Stomach (tissue), 9 donors: ENCODE results near the gene VEGFA. TPM values are rescaled to one million over a fixed set of nuclear protein-coding genes. Genes with fewer than 3 reads are reported as not detected.
A peak's percentile ranks its signal among the peaks of the same experiment; 100 is the strongest.

Experiments
- DNase-seq, 2 donors: peaks; one replicate each; pipeline versions ENCODE4 v3.0.0 to v3.0.0-alpha.2; 2013 to 2019
- H3K27ac ChIP-seq, 5 donors: fragments of 200-600 bp in 4 of 5; sonication (generic) in 4 of 5; one replicate each; pipeline ENCODE4 v1.5.1; 2013 to 2019; ENCODE audit warnings: mild to moderate bottlenecking in 1 of 5, moderate library complexity in 1 of 5
- H3K27me3 ChIP-seq, 3 donors: fragments of 200-600 bp; sonication (generic); one replicate each; pipeline ENCODE4 v1.5.1; 2017 to 2019; ENCODE audit warnings: mixed run types in 1 of 3
- H3K36me3 ChIP-seq, 4 donors: fragments of 200-600 bp; sonication (generic); 1 replicate in 3 of 4; 2 replicates in 1 of 4; pipeline ENCODE4 v1.5.1; 2016 to 2019
- H3K4me1 ChIP-seq, 4 donors: fragments of 200-600 bp; sonication (generic); one replicate each; pipeline ENCODE4 v1.5.1; 2016 to 2019
- H3K4me3 ChIP-seq, 4 donors: fragments of 200-600 bp; sonication (generic) in 3 of 4; one replicate each; pipeline ENCODE4 v1.5.1; 2016 to 2019; ENCODE audit warnings: mild to moderate bottlenecking in 1 of 4
- H3K9me3 ChIP-seq, 4 donors: fragments of 200-600 bp; sonication (generic); one replicate each; pipeline ENCODE4 v1.5.1; 2016 to 2019
- EP300 ChIP-seq: sonication (generic); formaldehyde crosslinking; IDR thresholded peaks from one replicate; pipeline ENCODE4 v1.6.1; 2017; ENCODE audit warnings: antibody characterized with exemption
- POLR2A ChIP-seq, 4 donors: fragments of 450-650 bp; IDR thresholded peaks; one replicate each; pipeline ENCODE4 v1.6.1; 2016; ENCODE audit warnings: antibody characterized with exemption in 4 of 4, control low read depth in 2 of 4, mild to moderate bottlenecking in 1 of 4, moderate library complexity in 1 of 4
- POLR2AphosphoS5 ChIP-seq, 3 donors: sonication (generic); formaldehyde crosslinking; IDR thresholded peaks; one replicate each; pipeline ENCODE4 v1.6.1; 2016; ENCODE audit warnings: antibody characterized with exemption in 3 of 3
- whole genome bisulfite sequencing, 5 donors: extraction: QIAGEN DNeasy Blood & Tissue Kit in 3 of 5; methylation state at CpG; one replicate each; pipeline versions ENCODE4 v1.1.5 to v1.1.7; 2013 to 2018; 5-methylcytosine and 5-hydroxymethylcytosine counted together
- intact Hi-C: fragments of 100-400 bp; cut with DNase I; formaldehyde crosslinking; loops from one replicate; pipeline ENCODE4 v1.15.1; 2023; ENCODE audit warnings: low total_unique reads
- polyA plus RNA-seq, 3 donors: library from polyadenylated mRNA; stranded (reverse); fragments of 200-250 nt; gene quantifications; one replicate each; pipeline ENCODE4 v1.2.3, GENCODE V29; 2013
- total RNA-seq, 5 donors: library from RNA; depleted of rRNA; stranded (reverse); fragments of >200 nt; gene quantifications; one replicate each; pipeline versions ENCODE4 v1.1.0 to v1.2.3, GENCODE V29; 2014 to 2016
- TF ChIP-seq, protein P1 (sequence below), 7 experiments: fragments of 450-650 bp in 4 of 7; fragments of 200-600 bp in 3 of 7; sonication (generic) in 3 of 7; IDR thresholded peaks; one replicate each; pipeline ENCODE4 v1.5.1; 2016 to 2019; ENCODE audit warnings: antibody characterized with exemption in 7 of 7, control low read depth in 2 of 7, mild to moderate bottlenecking in 1 of 7
- donor health status: healthy with polysubstance abuse.
- donor health status: Bipolar disorder and iron deficiency.
- donor health status: healthy.

VEGFA gene
- total and polyA plus RNA-seq, 8 donors, result 28.6 to 438 (median 235) TPM

DNA sequence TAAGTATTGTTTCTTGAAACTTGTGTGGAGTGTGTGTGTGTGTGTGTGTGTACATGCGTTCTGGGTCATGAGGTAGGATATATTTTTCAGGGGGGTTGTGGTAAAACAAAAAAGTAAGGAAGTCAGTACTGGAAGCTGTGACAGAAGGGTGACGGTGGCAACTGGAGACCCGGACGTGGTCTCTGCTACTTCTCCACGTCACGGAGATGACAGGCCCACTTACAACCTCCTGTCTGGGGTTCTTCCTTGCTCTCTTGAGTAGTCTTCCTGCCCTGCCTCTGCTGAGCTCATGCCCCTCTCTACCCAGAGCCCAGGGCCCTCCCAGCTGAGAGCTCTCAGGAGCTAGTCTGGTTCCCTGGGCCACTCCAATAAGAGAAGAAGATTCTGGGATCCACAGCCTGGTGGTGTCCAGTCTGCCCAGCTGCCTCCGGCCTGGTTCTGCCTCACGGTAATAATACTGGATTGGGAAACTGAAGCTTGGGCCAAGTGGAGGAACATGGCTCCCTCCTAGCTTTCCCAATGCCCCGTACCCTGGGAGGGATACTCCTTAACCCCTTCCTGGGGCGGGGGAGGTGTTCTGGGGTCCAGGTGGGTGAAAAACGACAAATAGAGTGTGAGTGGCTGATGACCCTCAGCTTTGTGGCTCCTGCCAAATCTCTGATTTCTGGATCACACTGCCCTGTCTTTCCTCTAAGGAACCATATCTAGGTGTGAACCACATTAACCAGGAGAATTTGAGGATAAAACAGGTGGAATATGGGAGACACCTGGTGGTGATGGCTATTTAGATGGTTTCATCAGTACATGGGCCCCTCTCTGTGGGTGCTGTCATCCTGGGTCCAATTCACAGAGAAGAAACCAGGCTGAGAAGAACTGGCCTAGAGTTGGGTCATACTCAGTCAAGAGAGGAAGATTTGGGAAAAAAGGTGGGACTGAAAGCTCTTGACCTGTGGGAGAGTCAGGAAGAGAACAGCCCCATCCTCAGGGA is 27.2 kb downstream of the VEGFA start:
- Histone ChIP-seq H3K4me1 (peaks cover 11 to 53% (median 22%) of the 10 kb centered on the region in 4 donors), H3K9me3 (no peaks in the 10 kb centered on the region), H3K27ac (no peak overlapping the region), H3K27me3 (no peaks in the 10 kb centered on the region), H3K4me3 (no peak overlapping the region), H3K36me3 (no peaks in the 10 kb centered on the region)
- TF ChIP-seq POLR2AphosphoS5 (IDR thresholded peaks at IDR 0.05) (no peak), EP300 (no peak), POLR2A (IDR thresholded peaks at IDR 0.05) (no peak)
- TF ChIP-seq, protein P1, sequence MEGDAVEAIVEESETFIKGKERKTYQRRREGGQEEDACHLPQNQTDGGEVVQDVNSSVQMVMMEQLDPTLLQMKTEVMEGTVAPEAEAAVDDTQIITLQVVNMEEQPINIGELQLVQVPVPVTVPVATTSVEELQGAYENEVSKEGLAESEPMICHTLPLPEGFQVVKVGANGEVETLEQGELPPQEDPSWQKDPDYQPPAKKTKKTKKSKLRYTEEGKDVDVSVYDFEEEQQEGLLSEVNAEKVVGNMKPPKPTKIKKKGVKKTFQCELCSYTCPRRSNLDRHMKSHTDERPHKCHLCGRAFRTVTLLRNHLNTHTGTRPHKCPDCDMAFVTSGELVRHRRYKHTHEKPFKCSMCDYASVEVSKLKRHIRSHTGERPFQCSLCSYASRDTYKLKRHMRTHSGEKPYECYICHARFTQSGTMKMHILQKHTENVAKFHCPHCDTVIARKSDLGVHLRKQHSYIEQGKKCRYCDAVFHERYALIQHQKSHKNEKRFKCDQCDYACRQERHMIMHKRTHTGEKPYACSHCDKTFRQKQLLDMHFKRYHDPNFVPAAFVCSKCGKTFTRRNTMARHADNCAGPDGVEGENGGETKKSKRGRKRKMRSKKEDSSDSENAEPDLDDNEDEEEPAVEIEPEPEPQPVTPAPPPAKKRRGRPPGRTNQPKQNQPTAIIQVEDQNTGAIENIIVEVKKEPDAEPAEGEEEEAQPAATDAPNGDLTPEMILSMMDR (IDR thresholded peaks at IDR 0.05), result no peak
- intact Hi-C loops, result no loop called here
- no peak for DNase-seq
- WGBS, 5 donors, result 72 to 91% (median 87%) methylated on average over 10 to 11 of the region's 11 CpGs

DNA sequence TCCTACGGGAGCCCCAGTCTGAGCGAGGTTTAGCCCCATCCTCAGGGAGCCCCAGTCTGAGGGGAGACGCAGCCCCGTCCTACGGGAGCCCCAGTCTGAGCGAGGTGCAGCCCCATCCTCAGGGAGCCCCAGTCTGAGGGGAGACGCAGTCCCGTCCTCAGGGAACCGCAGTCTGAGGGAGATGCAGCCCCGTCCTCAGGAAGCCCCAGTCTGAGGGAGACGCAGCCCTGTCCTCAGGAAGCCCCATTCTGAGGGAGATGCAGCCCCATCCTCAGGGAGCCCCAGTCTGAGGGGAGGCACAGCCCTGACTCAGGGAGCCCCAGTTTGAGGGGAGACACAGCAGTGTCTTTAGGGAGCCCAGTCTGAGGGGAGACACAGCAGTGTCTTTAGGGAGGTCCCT is 27.9 kb downstream of the VEGFA start:
- Histone ChIP-seq H3K4me1 (peaks cover 17 to 60% (median 28%) of the 10 kb centered on the region in 4 donors), H3K27ac (peak overlapping the region in 3 of 5 donors; percentile 51 to 72 (median 62)), H3K9me3 (no peaks in the 10 kb centered on the region), H3K4me3 (no peak overlapping the region), H3K36me3 (no peaks in the 10 kb centered on the region), H3K27me3 (no peaks in the 10 kb centered on the region)
- DNase-seq, result no peak
- 90 to 96% (median 96%) methylated on average over 11 of the region's 11 CpGs for WGBS, 5 donors
- no peak for TF ChIP-seq POLR2A (IDR thresholded peaks at IDR 0.05)
- no peak for TF ChIP-seq EP300
- TF ChIP-seq POLR2AphosphoS5 (IDR thresholded peaks at IDR 0.05), result no peak
- TF ChIP-seq, protein P1 (IDR thresholded peaks at IDR 0.05), result no peak
- intact Hi-C loops, result no loop called here

DNA sequence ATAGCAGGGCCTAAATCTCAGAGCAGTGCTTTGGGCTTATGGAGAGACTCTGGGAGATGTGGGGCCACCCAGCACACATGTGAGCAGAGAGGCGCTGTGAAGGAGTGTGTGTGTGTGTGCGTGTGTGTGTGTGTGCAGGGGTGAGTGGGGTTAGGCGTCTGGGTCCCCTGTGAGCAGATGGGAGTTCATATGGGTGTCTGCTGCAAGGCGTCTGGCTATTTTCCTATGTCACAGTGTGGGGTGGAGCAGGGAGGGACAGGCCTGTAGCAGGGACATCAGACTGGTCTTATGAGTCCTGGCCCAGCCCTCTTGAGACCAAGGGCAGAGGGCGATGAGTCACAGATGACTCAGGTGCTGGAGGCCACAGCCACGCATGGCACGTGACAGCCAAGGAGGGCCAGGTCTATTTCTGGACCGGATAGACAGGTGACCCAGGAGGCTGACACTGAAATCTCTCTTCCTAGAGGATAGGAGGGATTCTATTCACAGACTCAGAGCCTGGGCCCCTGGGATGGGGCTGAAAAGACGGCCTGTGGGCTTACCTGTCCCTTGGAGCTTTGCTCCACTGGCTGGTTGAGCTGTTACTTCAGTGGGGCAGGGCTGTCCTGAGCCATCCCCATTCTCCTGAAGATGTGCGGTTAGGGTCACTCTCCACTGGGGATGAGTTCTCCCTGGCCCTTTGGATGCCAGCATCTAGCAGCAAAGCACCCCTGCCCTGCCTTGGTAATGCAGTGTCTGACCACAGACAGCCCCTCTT is 28.9 kb downstream of the VEGFA start:
- Histone ChIP-seq H3K4me3 (no peak overlapping the region), H3K36me3 (no peaks in the 10 kb centered on the region), H3K9me3 (no peaks in the 10 kb centered on the region), H3K27me3 (no peaks in the 10 kb centered on the region), H3K4me1 (peaks cover 21 to 70% (median 36%) of the 10 kb centered on the region in 4 donors), H3K27ac (peak overlapping the region; percentile 57 to 72 (median 68))
- intact Hi-C loops, result no loop called here
- peak in 2 of 3 donors; percentile 82 to 92 for TF ChIP-seq POLR2AphosphoS5 (IDR thresholded peaks at IDR 0.05)
- TF ChIP-seq, protein P1 (IDR thresholded peaks at IDR 0.05), result no peak
- no peak for TF ChIP-seq EP300
- no peak for TF ChIP-seq POLR2A (IDR thresholded peaks at IDR 0.05)
- peak; percentile 92 for DNase-seq
- 42 to 62% (median 51%) methylated on average over 9 to 10 of the region's 10 CpGs for whole genome bisulfite sequencing, 5 donors
